H1 (cell line): ENCODE measurements around the gene CXCR5. TPM values are rescaled to one million over a fixed set of nuclear protein-coding genes. Genes with fewer than 3 reads are reported as not detected.

ENCODE experiments used
- CTCF ChIA-PET: fragments of 300-600 bp; sonication (Branson Sonifier 250); formaldehyde crosslinking; loops from one replicate; lab custom pipeline; 2021; ENCODE audit not compliant: partially characterized antibody; lab: Charles Lee
- POLR2A ChIA-PET: fragments of 300-600 bp; sonication (Branson Sonifier 250); formaldehyde crosslinking; loops from one replicate; lab custom pipeline; 2021; ENCODE audit warnings: inconsistent platforms; ENCODE audit not compliant: partially characterized antibody; lab: Charles Lee
- DNase-seq, 2 experiments: peaks; one replicate each; pipeline versions ENCODE4 v3.0.0 to v3.0.0-alpha.2; 2010 to 2022; ENCODE audit warnings: low spot score in 2 of 2, low read depth in 1 of 2, mixed read lengths in 1 of 2
- FAIRE-seq: peaks from 2 replicates; lab custom pipeline; 2011; peaks lifted over from hg19 to GRCh38; lab: Jason Lieb, UNC
- H2AFZ ChIP-seq: 2 replicates; pipeline ENCODE4 v1.8.1; 2012; ENCODE audit warnings: low read length, inconsistent platforms
- H2AK5ac ChIP-seq: 2 replicates; pipeline ENCODE4 v1.6.1; 2013; ENCODE audit warnings: low read depth, low read length
- H2BK120ac ChIP-seq: replicated peaks from 2 replicates; pipeline ENCODE3; 2013; ENCODE audit warnings: low read depth, low read length, inconsistent platforms
- H2BK12ac ChIP-seq: 2 replicates; pipeline ENCODE4 v1.6.1; 2013; ENCODE audit warnings: low read depth, low read length
- H2BK15ac ChIP-seq: 2 replicates; pipeline ENCODE4 v1.6.1; 2013; ENCODE audit warnings: low read length
- H2BK20ac ChIP-seq: 2 replicates; pipeline ENCODE4 v1.6.1; 2013; ENCODE audit warnings: low read length
- H2BK5ac ChIP-seq: 2 replicates; pipeline ENCODE4 v1.6.1; 2013; ENCODE audit warnings: low read depth, low read length
- H3K14ac ChIP-seq: 2 replicates; pipeline ENCODE4 v1.6.1; 2013; ENCODE audit warnings: inconsistent platforms; ENCODE audit not compliant: insufficient read length
- H3K18ac ChIP-seq: 2 replicates; pipeline ENCODE4 v1.6.1; 2013; ENCODE audit warnings: low read length; ENCODE audit errors: extremely low read depth
- H3K23ac ChIP-seq: 2 replicates; pipeline ENCODE4 v1.6.1; 2013; ENCODE audit warnings: inconsistent platforms; ENCODE audit not compliant: insufficient read length
- H3K23me2 ChIP-seq: 2 replicates; pipeline ENCODE4 v1.6.1; 2013; ENCODE audit warnings: low read depth, low read length
- H3K27ac ChIP-seq: 2 replicates; pipeline ENCODE4 v1.6.1; 2011; ENCODE audit warnings: low read depth, low read length, inconsistent platforms
- H3K27me3 ChIP-seq, 4 experiments: replicated peaks in 1 of 4; 1 replicate in 1 of 4; 2 replicates in 3 of 4; pipeline versions ENCODE4 v1.6.1 to v1.8.1; 2011 to 2013; ENCODE audit warnings: low read length in 3 of 4, mild to moderate bottlenecking in 3 of 4, inconsistent platforms in 2 of 4, mixed read lengths in 2 of 4, moderate library complexity in 1 of 4; ENCODE audit not compliant: control insufficient read depth in 3 of 4, insufficient read depth in 3 of 4; ENCODE audit errors: extremely low read depth in 1 of 4
- H3K36me3 ChIP-seq, 4 experiments: 2 replicates each; pipeline versions ENCODE4 v1.6.1 to v1.8.1; 2011 to 2013; ENCODE audit warnings: mild to moderate bottlenecking in 4 of 4, low read length in 3 of 4, moderate library complexity in 2 of 4, control low read depth in 1 of 4, inconsistent platforms in 1 of 4; ENCODE audit not compliant: insufficient read depth in 4 of 4, control insufficient read depth in 2 of 4
- H3K4ac ChIP-seq: replicated peaks from 2 replicates; pipeline ENCODE3; 2013; ENCODE audit warnings: low read length, low read depth, mixed read lengths, inconsistent platforms; ENCODE audit not compliant: insufficient read length
- H3K4me1 ChIP-seq, 4 experiments: replicated peaks in 1 of 4; 1 replicate in 1 of 4; 2 replicates in 3 of 4; pipeline versions ENCODE4 v1.6.1 to v1.8.1; 2011 to 2013; ENCODE audit warnings: low read length in 3 of 4, inconsistent platforms in 2 of 4, mixed read lengths in 1 of 4; ENCODE audit not compliant: insufficient read depth in 4 of 4, control insufficient read depth in 3 of 4
- H3K4me2 ChIP-seq, 2 experiments: 2 replicates each; pipeline versions ENCODE4 v1.6.1 to v1.8.1; 2011 to 2013; ENCODE audit warnings: low read depth in 2 of 2, low read length in 2 of 2, control low read depth in 1 of 2, inconsistent platforms in 1 of 2, mild to moderate bottlenecking in 1 of 2; ENCODE audit not compliant: insufficient read depth in 1 of 2
- H3K4me3 ChIP-seq, 4 experiments: fragments of 200-600, 300-600 bp in 1 of 4; sonication (generic), shearing (Covaris generic), sonication (Bioruptor Twin) in 1 of 4; 2 replicates each; pipeline versions ENCODE4 v1.5.1 to v1.8.1; 2011 to 2016; ENCODE audit warnings: low read length in 4 of 4, low read depth in 3 of 4, control low read depth in 2 of 4, inconsistent platforms in 2 of 4, mild to moderate bottlenecking in 2 of 4, mixed read lengths in 1 of 4, moderate library complexity in 1 of 4; ENCODE audit not compliant: insufficient read depth in 2 of 4; ENCODE audit errors: extremely low read depth in 1 of 4
- H3K56ac ChIP-seq: replicated peaks from 2 replicates; pipeline ENCODE3; 2013; ENCODE audit warnings: low read depth, mild to moderate bottlenecking, mixed read lengths, low read length, inconsistent platforms; ENCODE audit not compliant: insufficient read length
- H3K79me1 ChIP-seq: 2 replicates; pipeline ENCODE4 v1.6.1; 2013; ENCODE audit warnings: low read depth, low read length, control low read depth
- H3K79me2 ChIP-seq, 2 experiments: 2 replicates each; pipeline versions ENCODE4 v1.6.1 to v1.8.1; 2012 to 2013; ENCODE audit warnings: low read length in 2 of 2, mild to moderate bottlenecking in 2 of 2, inconsistent platforms in 1 of 2; ENCODE audit not compliant: insufficient read depth in 2 of 2, control insufficient read depth in 1 of 2
- H3K9ac ChIP-seq, 4 experiments: replicated peaks in 1 of 4; 1 replicate in 1 of 4; 2 replicates in 3 of 4; pipeline versions ENCODE4 v1.6.1 to v1.8.1; 2011 to 2013; ENCODE audit warnings: low read depth in 3 of 4, low read length in 3 of 4, control low read depth in 2 of 4, mild to moderate bottlenecking in 2 of 4, moderate library complexity in 2 of 4, inconsistent platforms in 1 of 4; ENCODE audit errors: extremely low read depth in 1 of 4
- H3K9me3 ChIP-seq, 2 experiments: 2 replicates each; pipeline versions ENCODE4 v1.6.1 to v1.8.1; 2012 to 2013; ENCODE audit warnings: mild to moderate bottlenecking in 2 of 2, moderate library complexity in 2 of 2, control low read depth in 1 of 2, inconsistent platforms in 1 of 2, low read depth in 1 of 2, low read length in 1 of 2, mixed read lengths in 1 of 2; ENCODE audit not compliant: insufficient read depth in 2 of 2
- H4K20me1 ChIP-seq, 2 experiments: replicated peaks in 1 of 2; 2 replicates each; pipeline versions ENCODE3 to v1.8.1; 2011 to 2013; ENCODE audit warnings: inconsistent platforms in 2 of 2, low read length in 2 of 2, mild to moderate bottlenecking in 1 of 2; ENCODE audit not compliant: insufficient read depth in 2 of 2, control insufficient read depth in 1 of 2
- H4K5ac ChIP-seq: 2 replicates; pipeline ENCODE4 v1.6.1; 2013; ENCODE audit warnings: low read length, low read depth, mixed read lengths, inconsistent platforms; ENCODE audit not compliant: insufficient read length
- H4K8ac ChIP-seq: 2 replicates; pipeline ENCODE4 v1.8.0; 2013; ENCODE audit warnings: mild to moderate bottlenecking, moderate library complexity, low read length, inconsistent platforms; ENCODE audit not compliant: insufficient read depth; ENCODE audit errors: extremely low read depth
- H4K91ac ChIP-seq: replicated peaks from 2 replicates; pipeline ENCODE3; 2013; ENCODE audit warnings: low read length, mixed read lengths, inconsistent platforms; ENCODE audit not compliant: insufficient read length
- CHD2 ChIP-seq: IDR thresholded peaks from 2 replicates; pipeline ENCODE4 v1.6.1; 2012; ENCODE audit warnings: low read length, improper control_type of control experiment
- CTBP2 ChIP-seq: IDR thresholded peaks from 2 replicates; pipeline ENCODE4 v1.7.0; 2011; ENCODE audit warnings: borderline replicate concordance, mild to moderate bottlenecking, moderate library complexity, mixed read lengths, low read length; ENCODE audit not compliant: insufficient read depth, insufficient read length
- E2F6 ChIP-seq: IDR thresholded peaks from 2 replicates; pipeline ENCODE4 v1.6.1; 2012; ENCODE audit warnings: inconsistent platforms
- GTF2F1 ChIP-seq: IDR thresholded peaks from 2 replicates; pipeline ENCODE4 v1.6.1; 2012; ENCODE audit warnings: low read depth, low read length, improper control_type of control experiment, borderline replicate concordance
- RAD21 ChIP-seq, 2 experiments: IDR thresholded peaks in 1 of 2; conservative IDR thresholded peaks in 1 of 2; 2 replicates each; pipeline ENCODE4 v1.6.1; 2011; ENCODE audit warnings: low read depth in 2 of 2, low read length in 2 of 2, improper control_type of control experiment in 1 of 2, inconsistent platforms in 1 of 2, mild to moderate bottlenecking in 1 of 2, moderate library complexity in 1 of 2
- SP1 ChIP-seq: IDR thresholded peaks from 2 replicates; pipeline ENCODE4 v1.6.1; 2011; ENCODE audit warnings: low read depth, low read length
- TBP ChIP-seq: IDR thresholded peaks from 2 replicates; pipeline ENCODE4 v1.6.1; 2011; ENCODE audit warnings: low read depth, low read length, improper control_type of control experiment
- TEAD4 ChIP-seq: IDR thresholded peaks from 2 replicates; pipeline ENCODE4 v1.6.1; 2012; ENCODE audit warnings: low read depth, low read length, inconsistent platforms, mixed read lengths
- YY1 ChIP-seq: IDR thresholded peaks from 2 replicates; pipeline ENCODE4 v1.6.1; 2011; ENCODE audit warnings: low read depth, mild to moderate bottlenecking, low read length
- WGBS, 2 experiments: shearing (Covaris generic) in 1 of 2; methylation state at CpG; one replicate each; pipeline versions ENCODE4 v1.1.6 to v1.1.7; 2013 to 2015; ENCODE audit warnings: low lambda C conversion rate in 2 of 2, mixed read lengths in 2 of 2, inconsistent platforms in 1 of 2, low coverage in 1 of 2, missing lambda C conversion rate in 1 of 2; ENCODE audit not compliant: insufficient replicate concordance in 2 of 2, insufficient coverage in 1 of 2, insufficient read length in 1 of 2; ENCODE audit errors: extremely low coverage in 1 of 2, missing lambda C conversion rate in 1 of 2; 5-methylcytosine and 5-hydroxymethylcytosine counted together
- polyA plus RNA-seq, 7 experiments: library from polyadenylated mRNA; depleted of rRNA in 3 of 7; stranded (reverse) in 5 of 7; unstranded in 2 of 7; fragments of >200 nt in 5 of 7; fragments of 200-250 nt in 2 of 7; gene quantifications; 1 replicate in 5 of 7; 2 replicates in 1 of 7; 4 replicates in 1 of 7; pipeline versions ENCODE4 v1.2.1 to v1.2.3, GENCODE V29; 2011 to 2013; ENCODE audit warnings: missing spikeins in 2 of 7, mixed read lengths in 2 of 7
- total RNA-seq: library from RNA; stranded (reverse); fragmentation: NEBNext Ultra II Directional; extraction: Animal tissue kit (Norgen Biotek cat#: 25700); gene quantifications from 2 replicates; pipeline ENCODE4 v1.2.1, GENCODE V29; 2021

Gene CXCR5
- total and polyA plus RNA-seq, 2 of the 8 experiments (the other 6 are each of a cell fraction or from before 2014, with no cell fraction given): not detected

GRCh38 chr11:118921929-118922744 lies 38.4 kb downstream of the CXCR5 start:
- Histone ChIP-seq H3K4me1 (peaks cover 28 to 75% (median 64%) of the 10 kb centered on the region in 4 experiments), H4K91ac (peak overlapping the region; percentile 89), H2BK15ac (peak overlapping the region; percentile 29; the same call in 1 of the 2 replicates), H2BK12ac (peak overlapping the region; percentile 86; the same call in 1 of the 2 replicates), H3K9ac (peak overlapping the region in 2 of 4 experiments; percentile 28 to 38; a peak in 4 of 7 replicates), H3K27ac (peak overlapping the region; percentile 62; the same call in 1 of the 2 replicates), H3K4me2 (peak overlapping the region; percentile 70 to 99), H3K27me3 (no peaks in the 10 kb centered on the region; a peak in 1 of 7 replicates), H3K18ac (peak overlapping the region; percentile 98), H2BK20ac (peak overlapping the region; percentile 94; the same call in 1 of the 2 replicates), H3K79me2 (peaks cover 26 to 77% of the 10 kb centered on the region in 2 experiments), H3K79me1 (peaks cover 22% of the 10 kb centered on the region), H3K4me3 (peak overlapping the region; percentile 10 to 93 (median 33); a peak in 6 of 8 replicates), H3K56ac (peak overlapping the region; percentile 47), H3K23ac (no peak overlapping the region), H4K8ac (no peak overlapping the region; the same call in 1 of the 2 replicates), H3K14ac (no peak overlapping the region), H4K5ac (peak overlapping the region; percentile 78), H3K36me3 (no peaks in the 10 kb centered on the region; a peak in 1 of 8 replicates), H4K20me1 (peaks cover 13 to 25% of the 10 kb centered on the region in 2 experiments), H3K4ac (peak overlapping the region; percentile 72), H2AFZ (no peak overlapping the region), H2AK5ac (peak overlapping the region; percentile 75; the same call in 1 of the 2 replicates), H3K9me3 (no peaks in the 10 kb centered on the region), H2BK5ac (peak overlapping the region; percentile 91; the same call in 1 of the 2 replicates), H3K23me2 (peaks cover 14% of the 10 kb centered on the region), H2BK120ac (no peak overlapping the region)
- 50% methylated on average over 12 of the region's 20 CpGs; no CpG with 5 or more reads in 1 of the 2 experiments for WGBS, 2 experiments
- peak in 1 of 2 experiments; percentile 73 for DNase-seq
- ChIA-PET CTCF (interaction anchor here (1.0 to 2.5 kb wide), 6 partner anchors 27 to 232 kb away, joined by 3 to 8 read pairs (median 4); no protein-coding TSS in a partner anchor), POLR2A (interaction anchor here (0.8 to 2.1 kb wide), 6 partner anchors 24 to 173 kb away, joined by 3 to 12 read pairs (median 4); partner anchors contain the start of genes CENATAC and CXCR5)
- FAIRE-seq: no peak
- TF ChIP-seq TEAD4: peak; percentile 69; the same call in 1 of the 2 replicates
- TF ChIP-seq GTF2F1: no peak
- peak; percentile 69; the same call in 1 of the 2 replicates for TF ChIP-seq TBP
- TF ChIP-seq SP1: 0 out of 2 replicates have a peak, but pooled peaks have one; percentile 15
- TF ChIP-seq RAD21 (IDR thresholded peaks at IDR 0.05 in 1 of 2, conservative IDR thresholded peaks at IDR 0.05 in 1 of 2; ENCODE audit: low read depth in 2 of 2, low read length in 2 of 2): peak; percentile 18; a peak in 1 of 4 replicates
- no peak for TF ChIP-seq E2F6
- TF ChIP-seq CTBP2: peak; percentile 39
- no peak for TF ChIP-seq YY1
- TF ChIP-seq CHD2: 0 out of 2 replicates have a peak, but pooled peaks have one; percentile 42
